Heart left ventricle (tissue), 13 donors: Measurements from ENCODE around the gene SLC38A2.

ENCODE experiments used
- CTCF ChIP-seq, 12 donors: fragments of 200-600 bp; sonication (generic) in 4 of 12; IDR thresholded peaks; one replicate each; pipeline versions ENCODE4 v1.5.0 to v1.8.0; 2018 to 2022; ENCODE audit warnings: antibody characterized with exemption in 12 of 12, mild to moderate bottlenecking in 5 of 12
- POLR2A ChIP-seq, 2 donors: fragments of 450-650 bp; IDR thresholded peaks; one replicate each; pipeline ENCODE4 v1.6.1; 2017; ENCODE audit warnings: antibody characterized with exemption in 2 of 2, mild to moderate bottlenecking in 2 of 2, moderate library complexity in 2 of 2
- donor health status: ischemic (EF 13 %, LVEDD 7.1; RV severe dilation, severe dysfunction).
- donor health status: DM: no; HTN: yes; CAD: no.
- donor health status: DM: no; HTN: no; CAD: no.
- donor health status: ischemic (EF 25% LVEDD 6.9; RV normal size, moderate dysfunction).
- donor health status: ischemic (EF 25% LVEDD 5.7; RV mildly dilated, moderate dysfunction).
- donor health status: ischemic (EF 35%, LVEDD 5.7; RV mildly dilated, moderate dysfunction).
- donor health status: nonischemic (EF 11% LVEDD 7.7; RV severe dilation, severe dysfunction).
- donor health status: DM: yes; HTN: yes; CAD: no.
- donor health status: PGD.
- donor health status: ischemic (EF 29% LVEDD 5.4; RV normal size, mild dysfunction).
- donor health status: nonischemic (EF 23%, LVEDD 6.1; RV moderate dilation, normal function).

GRCh38 chr12:46380881-46381280 lies 8.3 kb upstream of the SLC38A2 start:
- TF ChIP-seq CTCF (IDR thresholded peaks at IDR 0.05), result no peak
- TF ChIP-seq POLR2A (IDR thresholded peaks at IDR 0.05), result no peak
